ENCODE measurements around the gene CHST11. TPM values are rescaled to one million over a fixed set of nuclear protein-coding genes. Genes with fewer than 3 reads are reported as not detected.
A peak's percentile ranks its signal among the peaks of the same experiment; 100 is the strongest.
"Not testable (repeated sequence)": the region's sequence is repeated elsewhere in the genome, so short reads cannot be mapped to it uniquely, and the experiment has no call there.

The CHST11 gene
- total RNA-seq, 2 donors from 2014 or later: 7.8 to 11.9 TPM

- Histone ChIP-seq H3K27me3 (no peaks in the 10 kb centered on the region), H3K9me3 (no peaks in the 10 kb centered on the region), H3K4me1 (peaks cover 0 to 18% of the 10 kb centered on the region in 2 donors), H3K27ac (peak overlapping the region; percentile 59 to 77), H3K36me3 (no peaks in the 10 kb centered on the region), H3K4me3 (no peak overlapping the region)
- DNase-seq (ENCODE audit: low spot score): no peak
- no peak for TF ChIP-seq CTCF (IDR thresholded peaks at IDR 0.05)
Observed at GRCh38 chr12:104741497-104742367, 285.0 kb downstream of the CHST11 start.

- H3K4me1 ChIP-seq: peaks cover 0 to 14% of the 10 kb centered on the region in 2 donors
- no peak for DNase-seq (ENCODE audit: low spot score)
- no peaks in the 10 kb centered on the region for H3K27me3 ChIP-seq
- H3K4me3 ChIP-seq: no peak overlapping the region
- peak overlapping the region; percentile 59 to 77 for H3K27ac ChIP-seq
- no peak for TF ChIP-seq CTCF (IDR thresholded peaks at IDR 0.05)
- no peaks in the 10 kb centered on the region for H3K36me3 ChIP-seq
- H3K9me3 ChIP-seq: no peaks in the 10 kb centered on the region
Observed at GRCh38 chr12:104742551-104743201, 285.9 kb downstream of the CHST11 start.

DNA sequence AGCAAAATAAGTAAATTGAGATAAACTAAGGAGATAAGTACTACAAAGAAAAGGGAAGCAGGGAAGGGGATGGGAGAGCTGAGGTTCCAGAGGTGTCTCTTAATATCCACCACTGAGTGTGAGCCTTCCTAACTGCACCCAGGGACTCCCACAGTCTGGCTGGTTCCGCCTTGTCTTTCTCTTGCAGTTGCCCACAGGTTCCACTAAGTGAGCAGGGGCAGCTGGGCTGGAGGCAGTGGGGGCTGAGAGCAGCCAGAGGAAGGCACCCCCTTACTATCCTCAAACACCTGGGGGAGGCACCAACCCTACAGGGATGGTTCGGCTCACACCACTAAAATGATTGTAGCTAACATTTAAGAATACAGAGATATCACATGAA lies 286.4 kb downstream of the CHST11 start:
- TF ChIP-seq CTCF (IDR thresholded peaks at IDR 0.05): no peak
- no peaks in the 10 kb centered on the region for H3K27me3 ChIP-seq
- H3K4me1 ChIP-seq: peaks cover 0 to 18% of the 10 kb centered on the region in 2 donors
- no peaks in the 10 kb centered on the region for H3K36me3 ChIP-seq
- H3K4me3 ChIP-seq: no peak overlapping the region
- DNase-seq (ENCODE audit: low spot score): no peak
- H3K27ac ChIP-seq: peak overlapping the region; percentile 59 to 77
- H3K9me3 ChIP-seq: no peaks in the 10 kb centered on the region

- peaks cover 0 to 25% of the 10 kb centered on the region in 2 donors for H3K4me1 ChIP-seq
Observed at GRCh38 chr12:104743753-104744548, 287.2 kb downstream of the CHST11 start.

GRCh38 chr12:104746467-104747088 lies 289.8 kb downstream of the CHST11 start:
- Histone ChIP-seq H3K36me3 (no peaks in the 10 kb centered on the region), H3K27me3 (no peaks in the 10 kb centered on the region), H3K4me1 (peaks cover 0 to 28% of the 10 kb centered on the region in 2 donors), H3K9me3 (no peaks in the 10 kb centered on the region), H3K4me3 (no peak overlapping the region), H3K27ac (no peak overlapping the region)
- no peak for DNase-seq (ENCODE audit: low spot score)
- TF ChIP-seq CTCF (IDR thresholded peaks at IDR 0.05): no peak

More at GRCh38 chr12:104743753-104744548, 287.2 kb downstream of the CHST11 start:
- DNase-seq (ENCODE audit: low spot score); H3K27me3 ChIP-seq; H3K4me3 ChIP-seq; H3K9me3 ChIP-seq; H3K36me3 ChIP-seq; H3K27ac ChIP-seq: not testable (repeated sequence)

All from right atrium auricular region (tissue), 2 donors.